ENCODE measurements around the gene ACCSL. TPM values are rescaled to one million over a fixed set of nuclear protein-coding genes. Genes with fewer than 3 reads are reported as not detected.

The ACCSL gene
- total RNA-seq, 4 donors from 2014 or later: not detected

DNA sequence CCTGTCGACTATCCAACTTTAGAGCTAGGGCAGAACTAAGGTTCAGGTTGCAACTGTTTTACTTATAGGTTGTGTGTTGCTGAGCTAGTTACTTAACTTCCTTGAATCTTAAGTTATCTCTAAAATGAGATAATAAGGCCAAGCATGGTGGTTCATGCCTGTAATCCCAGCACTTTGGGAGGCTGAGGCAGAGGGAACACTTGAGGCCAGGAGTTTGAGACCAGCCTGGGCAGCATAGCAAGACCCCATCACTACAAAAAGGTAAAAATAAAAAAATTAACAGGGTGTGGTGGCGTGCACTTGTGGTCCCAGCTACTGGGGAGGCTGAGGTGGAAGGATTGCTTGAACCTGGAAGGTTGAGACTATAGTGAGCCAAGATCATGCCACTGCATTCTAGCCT, 20.4 kb downstream of the ACCSL start:
- ATAC-seq (ENCODE audit: low FRiP score): no peak
- TF ChIP-seq, protein P1, sequence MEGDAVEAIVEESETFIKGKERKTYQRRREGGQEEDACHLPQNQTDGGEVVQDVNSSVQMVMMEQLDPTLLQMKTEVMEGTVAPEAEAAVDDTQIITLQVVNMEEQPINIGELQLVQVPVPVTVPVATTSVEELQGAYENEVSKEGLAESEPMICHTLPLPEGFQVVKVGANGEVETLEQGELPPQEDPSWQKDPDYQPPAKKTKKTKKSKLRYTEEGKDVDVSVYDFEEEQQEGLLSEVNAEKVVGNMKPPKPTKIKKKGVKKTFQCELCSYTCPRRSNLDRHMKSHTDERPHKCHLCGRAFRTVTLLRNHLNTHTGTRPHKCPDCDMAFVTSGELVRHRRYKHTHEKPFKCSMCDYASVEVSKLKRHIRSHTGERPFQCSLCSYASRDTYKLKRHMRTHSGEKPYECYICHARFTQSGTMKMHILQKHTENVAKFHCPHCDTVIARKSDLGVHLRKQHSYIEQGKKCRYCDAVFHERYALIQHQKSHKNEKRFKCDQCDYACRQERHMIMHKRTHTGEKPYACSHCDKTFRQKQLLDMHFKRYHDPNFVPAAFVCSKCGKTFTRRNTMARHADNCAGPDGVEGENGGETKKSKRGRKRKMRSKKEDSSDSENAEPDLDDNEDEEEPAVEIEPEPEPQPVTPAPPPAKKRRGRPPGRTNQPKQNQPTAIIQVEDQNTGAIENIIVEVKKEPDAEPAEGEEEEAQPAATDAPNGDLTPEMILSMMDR (IDR thresholded peaks at IDR 0.05): no peak

DNA sequence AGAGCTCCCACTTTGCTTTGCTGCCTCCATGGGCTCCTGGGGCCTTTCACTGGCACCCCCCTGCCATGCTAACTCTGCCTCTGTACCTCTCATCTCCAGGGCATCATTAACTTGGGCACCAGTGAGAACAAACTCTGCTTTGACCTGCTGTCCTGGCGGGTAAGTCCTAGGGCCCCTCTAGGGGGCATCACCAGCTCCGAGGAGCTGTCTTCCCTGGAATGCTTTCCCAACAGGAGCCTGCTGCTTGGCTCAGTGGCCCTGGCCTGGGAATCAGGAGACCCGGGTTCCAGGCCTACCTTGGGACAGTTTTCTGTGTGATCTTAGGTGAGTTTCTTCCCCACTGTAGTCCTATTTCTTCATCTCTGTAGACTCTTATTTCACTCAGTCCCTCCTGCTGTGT, 23.4 kb downstream of the ACCSL start:
- no peak for DNase-seq (ENCODE audit: low spot score)
- no peak for ATAC-seq (ENCODE audit: low FRiP score)
- TF ChIP-seq, protein P1 (IDR thresholded peaks at IDR 0.05): no peak

More for the DNA sequence above, 20.4 kb downstream of the ACCSL start:
- DNase-seq (ENCODE audit: low spot score): no peak

DNA sequence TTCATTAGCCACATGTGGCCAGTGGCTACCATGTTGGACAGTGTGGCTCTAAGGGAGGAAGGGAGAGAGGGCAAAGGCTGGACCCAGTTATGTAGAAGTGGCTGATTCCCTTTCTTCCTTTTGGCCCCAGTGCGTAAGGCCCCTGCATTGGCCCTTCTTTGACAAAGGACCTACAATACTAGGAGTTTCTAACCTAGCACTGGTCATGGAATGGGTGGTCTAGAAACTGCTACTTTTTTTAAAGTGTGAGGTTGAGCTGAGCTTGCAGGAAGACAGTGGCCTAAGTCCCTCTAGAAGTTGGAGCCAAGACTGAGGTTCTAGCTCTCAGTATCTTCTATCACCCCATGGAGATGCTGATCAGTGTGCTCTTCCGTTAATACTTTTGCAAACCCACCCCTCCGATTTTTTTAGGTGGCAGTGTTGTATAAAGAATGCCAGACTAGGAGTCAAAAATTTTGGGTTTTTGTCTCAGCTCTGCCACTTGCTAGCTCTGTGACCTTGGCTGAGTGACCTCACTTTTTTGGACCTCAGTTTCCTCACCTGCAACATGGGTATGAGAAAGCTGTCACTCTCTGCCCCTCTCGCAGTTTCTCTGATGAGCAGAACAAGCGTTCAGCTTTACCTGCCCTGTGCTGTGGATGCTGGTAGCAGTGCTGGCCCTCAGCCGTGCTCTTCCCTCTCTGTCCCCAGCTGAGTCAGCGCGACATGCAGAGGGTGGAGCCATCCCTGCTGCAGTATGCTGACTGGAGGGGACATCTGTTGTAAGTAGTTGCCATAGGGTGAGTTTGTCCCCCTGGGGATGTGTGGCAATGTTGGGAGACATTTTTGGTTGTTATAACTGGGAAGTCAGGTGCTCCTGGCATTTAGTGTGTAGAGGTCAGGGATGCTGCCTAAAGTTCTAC, 25.2 kb downstream of the ACCSL start:
- ATAC-seq (ENCODE audit: low FRiP score) (no peak), DNase-seq (ENCODE audit: low spot score) (no peak)
- TF ChIP-seq, protein P1 (IDR thresholded peaks at IDR 0.05): no peak

DNA sequence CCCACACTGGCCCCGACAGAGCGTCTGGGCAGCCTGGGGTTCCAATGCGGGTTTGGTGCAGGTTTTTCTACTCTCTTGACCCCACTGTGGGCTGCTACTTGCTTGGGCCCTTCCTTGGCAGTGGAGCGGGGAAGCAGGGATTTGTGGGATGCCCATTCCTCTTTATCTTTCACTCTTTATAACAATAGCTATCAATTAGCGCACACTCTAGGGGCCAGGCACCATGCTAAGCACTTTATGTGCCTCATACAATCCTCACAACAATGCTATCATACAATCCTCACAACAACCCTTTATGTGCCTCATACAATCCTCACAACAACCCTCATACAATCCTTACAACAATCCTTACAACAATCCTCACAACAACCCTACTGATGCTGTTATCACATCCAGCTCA, 31.0 kb downstream of the ACCSL start:
- TF ChIP-seq, protein P1 (IDR thresholded peaks at IDR 0.05): no peak
- DNase-seq (ENCODE audit: low spot score) (no peak), ATAC-seq (ENCODE audit: low FRiP score) (no peak)

DNA sequence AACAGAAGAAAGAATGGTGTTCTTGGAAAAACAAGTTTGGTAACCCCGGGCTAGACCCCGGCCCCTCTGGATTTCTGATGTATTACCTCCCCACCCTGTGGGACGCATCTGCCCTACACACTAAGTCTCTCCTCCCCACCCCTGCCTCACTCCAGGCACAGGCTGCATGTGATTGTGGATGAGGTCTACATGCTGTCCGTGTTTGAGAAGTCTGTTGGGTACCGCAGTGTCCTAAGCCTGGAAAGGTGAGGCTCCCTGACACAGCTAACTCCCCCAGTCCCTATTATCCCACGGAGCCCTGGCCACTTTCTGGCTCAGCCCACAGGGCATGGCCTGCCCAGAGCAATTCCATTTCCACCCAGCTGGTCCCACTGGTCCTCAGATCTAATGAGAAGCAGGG, 31.6 kb downstream of the ACCSL start:
- ATAC-seq (ENCODE audit: low FRiP score) (no peak), DNase-seq (ENCODE audit: low spot score) (no peak)
- TF ChIP-seq, protein P1 (IDR thresholded peaks at IDR 0.05): no peak

DNA sequence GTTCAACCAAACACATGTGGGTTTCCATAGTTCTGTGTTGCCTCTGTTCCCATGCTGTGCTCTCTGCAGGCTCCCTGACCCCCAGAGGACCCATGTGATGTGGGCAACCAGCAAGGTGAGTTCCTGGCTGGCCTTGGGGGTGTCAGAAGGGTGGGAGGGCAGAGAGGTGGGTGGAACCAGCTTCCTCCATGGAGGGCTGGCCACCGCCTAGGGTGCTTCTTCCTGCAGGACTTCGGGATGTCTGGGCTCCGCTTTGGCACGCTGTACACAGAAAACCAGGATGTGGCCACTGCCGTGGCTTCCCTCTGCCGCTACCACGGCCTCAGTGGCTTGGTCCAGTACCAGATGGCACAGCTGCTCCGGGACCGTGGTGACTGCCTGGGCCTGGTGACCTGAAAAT, 33.2 kb downstream of the ACCSL start:
- DNase-seq (ENCODE audit: low spot score) (no peak), ATAC-seq (ENCODE audit: low FRiP score) (no peak)
- TF ChIP-seq, protein P1 (IDR thresholded peaks at IDR 0.05): no peak

DNA sequence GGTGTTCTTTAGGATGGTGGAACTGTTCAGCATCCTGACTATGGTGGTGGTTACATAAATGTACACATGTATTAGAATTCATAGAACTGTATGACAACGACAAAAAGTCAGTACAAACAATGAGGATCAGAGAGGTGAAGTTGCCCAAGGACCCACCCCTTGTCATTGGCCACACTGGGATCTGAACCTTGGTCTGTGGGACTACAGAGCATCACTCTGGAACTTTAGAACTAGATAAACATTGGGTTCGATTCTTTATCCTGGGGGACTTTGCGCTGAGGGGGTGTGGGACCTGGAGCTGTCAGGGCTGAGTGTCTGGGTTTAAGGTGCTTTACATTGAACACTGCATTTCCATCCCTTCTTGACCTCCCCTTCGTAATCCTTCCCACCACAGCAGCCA, 34.9 kb downstream of the ACCSL start:
- TF ChIP-seq, protein P1 (IDR thresholded peaks at IDR 0.05): no peak
- DNase-seq (ENCODE audit: low spot score) (no peak), ATAC-seq (ENCODE audit: low FRiP score) (no peak)
